DMS79 (cell line): ENCODE results near the gene INSL4.

ENCODE experiments used
- DNase-seq: peaks from one replicate; lab custom pipeline; 2025; lab: John Stamatoyannopoulos, UW

The INSL4 gene

DNA sequence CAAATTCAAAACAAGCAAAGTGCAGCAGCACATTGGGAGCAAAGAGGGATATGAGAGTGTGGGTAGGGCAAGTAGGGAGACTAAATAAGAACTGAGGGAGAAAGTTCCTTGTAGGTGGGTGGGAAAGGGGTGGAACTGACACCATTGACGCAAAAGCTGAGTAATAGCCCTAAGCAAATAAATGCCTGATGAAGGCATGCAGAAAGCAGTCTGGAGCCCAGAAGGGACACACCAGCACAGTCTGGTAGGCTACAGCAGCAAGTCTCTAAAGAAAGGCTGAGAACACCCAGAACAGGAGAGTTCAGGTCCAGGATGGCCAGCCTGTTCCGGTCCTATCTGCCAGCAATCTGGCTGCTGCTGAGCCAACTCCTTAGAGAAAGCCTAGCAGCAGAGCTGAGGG lies at the start of gene INSL4:
TSS of gene INSL4 (plus strand) at position 208 of the 400 bp plus-strand sequence. CDS start at position 313, 105 bp downstream.
- no peak for DNase-seq

DNA sequence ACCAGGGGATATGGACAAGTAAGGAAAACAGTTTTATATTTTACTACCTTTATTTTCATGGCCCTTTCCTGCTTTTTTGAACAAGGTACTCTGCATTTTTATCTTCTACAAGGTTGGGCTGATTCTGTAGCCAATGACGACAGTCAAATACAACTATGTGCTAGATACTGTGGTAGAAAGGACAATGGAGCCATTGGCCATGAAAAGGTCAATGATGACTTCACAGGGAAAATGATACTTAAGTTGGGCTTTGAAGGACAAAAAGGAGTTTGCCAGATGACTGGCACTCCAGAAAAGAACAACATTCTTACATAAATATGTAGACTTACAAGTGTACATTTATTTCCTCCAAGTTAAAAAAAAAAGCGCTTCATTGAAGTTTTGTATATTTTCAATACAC lies 46.4 kb upstream of the INSL4 start:
- DNase-seq = no peak

DNA sequence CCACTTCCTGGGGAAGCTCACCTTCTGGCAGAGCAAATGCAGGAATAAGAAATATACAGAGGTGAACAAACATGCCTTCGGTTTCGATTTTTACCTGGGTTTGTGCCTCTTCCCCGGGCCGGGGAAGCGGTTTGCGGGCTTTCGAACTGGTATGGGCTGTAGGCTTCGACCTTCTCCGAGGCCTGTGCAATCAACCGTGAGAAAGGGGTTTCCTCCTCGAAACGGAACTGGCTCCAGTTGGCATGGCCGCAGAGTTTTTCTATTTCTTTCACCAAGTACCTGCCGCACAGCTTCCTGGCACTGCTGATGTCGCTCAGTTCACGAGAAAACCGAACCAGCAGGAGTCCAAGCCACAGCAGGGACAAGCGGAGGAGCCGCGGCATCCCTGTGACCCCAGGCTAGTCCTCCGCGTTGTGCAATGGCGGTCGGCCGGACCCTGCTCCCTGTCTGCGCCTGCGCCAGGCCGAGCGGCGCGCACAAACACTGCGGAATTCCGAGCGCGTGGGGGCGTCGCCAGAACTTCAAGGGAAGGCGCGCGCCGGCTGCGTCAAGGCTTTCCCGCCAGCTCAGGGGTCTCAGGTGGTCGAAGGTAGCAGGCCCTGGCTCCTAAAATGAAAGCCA lies 45.9 kb upstream of the INSL4 start, which contains the start of gene INSL6:
TSS of gene INSL6 (minus strand) at position 420 of the 621 bp plus-strand sequence. CDS start at position 383, 37 bp downstream.
- no peak for DNase-seq

DNA sequence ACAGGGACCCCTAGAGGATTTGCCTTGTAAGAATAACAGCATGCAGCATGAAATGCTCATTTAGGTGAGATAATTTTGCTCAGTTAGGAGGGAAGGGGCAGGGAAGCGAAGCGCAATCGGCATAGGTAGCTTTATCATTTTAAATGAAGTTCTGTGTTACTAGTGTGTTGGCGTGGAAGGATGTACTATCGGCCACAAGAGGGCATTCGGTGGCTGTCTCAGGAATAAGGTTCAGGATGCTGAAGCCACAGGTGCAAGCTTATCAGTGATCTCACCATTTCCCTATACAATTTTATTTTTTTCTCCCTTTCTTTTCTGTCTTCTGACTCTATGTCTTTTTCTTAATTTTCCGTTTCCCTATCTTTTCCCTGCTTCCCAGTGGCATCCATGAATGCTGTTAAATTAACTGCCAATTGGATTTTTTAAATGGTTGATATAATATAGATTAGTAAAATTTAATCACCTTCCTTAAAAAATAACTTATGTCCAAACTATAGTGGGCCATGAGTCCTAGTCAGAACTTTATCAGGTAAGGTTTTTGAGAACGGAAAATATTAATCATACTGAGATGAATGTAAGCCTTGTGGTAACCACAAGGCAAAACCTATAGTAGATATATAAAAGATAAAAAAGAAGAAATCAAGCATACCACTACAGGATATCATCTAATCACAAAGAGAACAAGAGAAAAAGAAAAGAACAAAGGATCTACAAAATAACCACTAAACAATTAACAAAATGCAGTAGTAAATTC lies 44.6 kb upstream of the INSL4 start:
- DNase-seq = no peak

DNA sequence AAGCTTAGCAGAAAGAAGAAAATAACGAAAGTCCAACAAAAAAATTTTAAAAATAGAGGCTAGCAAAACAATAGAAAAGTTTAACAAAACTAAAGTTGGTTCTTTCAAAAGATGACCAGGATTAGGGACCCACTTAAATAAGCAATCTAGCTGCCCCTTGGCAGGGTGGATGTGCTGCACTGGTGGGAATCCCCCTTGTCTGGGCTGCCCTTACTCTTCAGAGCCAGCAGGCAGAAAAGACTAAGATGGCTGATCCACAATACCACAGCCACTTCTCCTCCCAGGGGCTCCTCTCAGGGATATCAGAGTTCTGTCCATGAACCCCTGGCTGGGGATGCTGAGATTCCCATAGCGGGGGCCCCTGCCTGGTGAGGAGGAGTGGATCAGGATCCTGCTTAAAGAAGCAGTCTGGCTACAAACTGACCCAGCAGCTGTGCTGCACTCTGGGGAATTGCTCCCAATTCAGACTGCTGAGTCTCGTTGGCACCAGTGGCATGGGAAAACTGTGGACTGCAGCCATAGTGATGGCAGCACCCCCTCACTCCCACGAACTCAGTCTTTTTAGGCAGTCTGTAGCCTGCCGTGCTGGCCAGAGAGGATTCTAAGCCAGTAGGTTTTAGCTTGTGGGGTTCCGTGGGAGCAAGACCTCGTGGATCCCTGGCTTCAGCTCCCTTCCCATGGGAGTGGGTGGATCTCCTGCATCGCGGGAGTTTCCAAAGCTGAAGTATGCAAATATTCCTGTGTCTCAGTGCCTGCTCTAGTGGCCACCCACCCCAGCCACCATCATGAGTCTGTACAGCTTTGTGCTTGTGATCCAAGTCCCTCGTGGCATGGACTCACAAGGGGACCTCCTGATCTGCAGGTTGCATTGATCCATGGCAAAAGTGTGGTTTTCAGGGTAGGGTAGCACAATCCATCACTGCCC lies 42.9 kb upstream of the INSL4 start:
- DNase-seq = no peak

DNA sequence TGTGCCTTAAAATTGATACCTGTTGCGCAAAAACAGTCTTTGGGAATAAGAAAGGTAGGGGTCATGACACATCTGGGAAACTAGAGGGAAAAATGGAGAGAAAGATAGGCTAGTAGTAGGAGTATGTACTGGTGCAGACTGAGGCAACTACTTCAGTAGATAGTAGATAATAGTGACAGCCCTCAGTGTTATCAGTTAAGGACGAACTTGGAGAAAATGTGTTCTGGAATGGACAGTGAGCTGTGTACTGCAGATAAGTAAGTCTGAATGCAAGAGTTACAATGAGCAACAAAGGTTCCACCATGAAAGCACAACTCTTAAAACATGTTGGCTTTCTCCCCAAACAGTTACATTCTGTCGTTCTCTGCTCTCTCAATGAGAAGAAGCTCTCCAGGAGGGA lies 39.2 kb upstream of the INSL4 start:
- no peak for DNase-seq

DNA sequence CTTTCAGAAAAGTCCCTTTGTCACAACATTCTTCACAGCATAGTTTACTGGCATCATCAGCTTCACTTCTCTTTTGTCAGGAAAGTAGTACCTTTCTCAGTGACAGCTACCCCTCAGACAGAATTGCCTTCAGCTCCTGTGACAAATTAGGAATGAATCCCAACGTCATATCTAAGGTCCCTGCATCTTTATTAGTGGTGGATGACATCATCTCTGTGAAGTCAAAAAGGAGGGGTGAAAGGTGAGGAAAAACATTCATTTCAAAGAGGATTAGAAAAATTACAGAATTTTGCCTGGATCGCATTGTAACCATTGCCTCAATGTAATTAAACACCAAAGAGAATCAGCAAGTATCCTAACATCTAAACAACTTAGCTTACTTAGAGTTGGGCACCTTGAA lies 37.9 kb upstream of the INSL4 start:
- DNase-seq = no peak

DNA sequence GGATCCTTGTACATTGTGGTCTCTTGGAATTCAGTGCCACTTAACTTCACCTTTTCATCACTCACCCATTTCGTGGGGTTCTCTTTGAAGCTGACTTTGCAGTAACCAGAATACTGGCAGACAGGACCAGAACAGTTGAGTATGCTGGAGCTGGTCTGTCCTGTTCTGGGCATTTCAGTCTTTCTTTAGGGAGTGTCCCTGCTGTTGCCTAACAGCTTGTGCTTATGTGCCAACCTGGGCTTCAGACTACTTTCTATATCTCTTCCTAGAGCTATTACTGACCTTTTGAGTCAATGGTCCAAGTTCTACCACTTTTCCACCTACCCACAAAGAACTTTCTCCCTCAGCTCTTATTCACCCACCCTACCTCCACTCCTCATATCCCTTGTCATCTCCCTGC lies 35.8 kb upstream of the INSL4 start:
- no peak for DNase-seq

DNA sequence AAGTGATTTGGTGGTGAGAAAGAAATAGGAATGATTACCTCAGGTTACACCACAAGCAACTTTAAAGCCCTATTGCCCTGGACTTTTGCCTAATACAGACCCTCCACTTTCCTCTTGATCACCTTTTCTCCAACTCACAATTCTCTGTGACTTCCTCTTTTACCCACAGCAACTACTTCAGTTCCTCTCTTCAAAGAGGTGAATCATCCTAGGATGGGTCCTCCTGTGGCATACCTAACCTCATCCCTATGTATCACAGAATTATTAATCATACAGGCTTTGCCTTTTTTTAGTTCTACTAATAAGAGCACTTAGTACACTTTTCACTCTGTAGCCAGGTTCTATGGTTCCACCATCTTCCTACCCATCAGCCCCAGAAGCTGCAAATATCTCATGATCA lies 26.1 kb upstream of the INSL4 start:
- DNase-seq = no peak

DNA sequence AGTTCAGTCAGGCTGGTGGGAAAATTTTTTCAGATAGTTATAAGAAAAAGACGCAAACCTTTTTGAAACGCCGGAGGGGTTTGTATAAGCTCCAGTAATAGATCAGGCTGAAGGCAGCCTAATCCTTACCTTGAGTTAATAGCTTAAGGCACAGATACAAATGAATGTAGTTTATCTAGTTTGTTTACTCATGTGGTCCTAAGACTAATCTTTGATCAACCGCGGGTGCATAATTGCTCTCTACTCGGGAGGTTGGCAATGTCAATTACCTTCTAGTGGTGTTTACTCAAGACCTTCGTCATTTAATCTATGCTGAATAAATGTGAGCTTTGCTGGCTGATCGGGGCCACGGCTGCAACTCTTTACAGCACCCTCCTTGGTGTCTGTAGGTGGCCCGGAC lies 665 bp upstream of the INSL4 start:
- DNase-seq = no peak

DNA sequence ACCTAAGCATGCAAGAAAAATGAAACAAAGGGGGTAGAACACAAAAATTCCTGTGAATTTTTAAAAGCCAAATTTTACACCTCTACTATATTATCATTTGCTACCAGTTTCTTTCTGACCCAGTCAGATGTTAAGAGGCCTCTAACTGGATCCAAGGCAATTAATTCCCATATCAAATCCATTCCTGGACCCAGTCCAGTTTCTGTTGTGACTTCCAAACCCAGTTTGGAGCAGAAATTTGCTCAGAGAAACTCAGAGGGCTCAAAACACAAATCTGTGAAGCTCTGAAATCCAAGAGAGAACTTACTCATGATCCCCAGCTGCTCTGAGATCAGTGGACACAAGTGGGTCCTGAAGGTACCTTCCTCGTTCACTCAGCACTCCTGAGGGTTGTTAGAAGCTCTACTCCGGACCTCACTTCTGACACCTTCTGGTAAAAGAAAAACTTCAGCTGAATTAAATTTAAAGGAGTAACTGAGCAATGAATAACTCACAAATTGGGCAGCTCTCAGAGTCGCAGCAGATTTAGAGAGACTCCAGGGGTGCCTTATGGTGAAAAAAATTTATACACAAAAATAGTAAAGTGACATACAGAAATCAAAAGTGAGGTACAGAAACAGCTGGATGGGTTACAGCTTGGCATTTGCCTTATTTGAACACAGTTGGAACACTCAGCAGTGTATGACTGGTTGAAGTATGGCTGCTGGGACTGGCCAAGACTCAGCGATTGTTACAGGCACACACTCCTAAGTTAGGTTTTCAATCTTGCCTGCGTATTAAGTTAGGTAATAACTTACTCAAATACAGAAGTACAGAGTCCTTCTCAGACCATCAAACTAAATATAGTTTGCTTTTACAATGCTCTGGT lies 32.4 kb downstream of the INSL4 start:
- no peak for DNase-seq

DNA sequence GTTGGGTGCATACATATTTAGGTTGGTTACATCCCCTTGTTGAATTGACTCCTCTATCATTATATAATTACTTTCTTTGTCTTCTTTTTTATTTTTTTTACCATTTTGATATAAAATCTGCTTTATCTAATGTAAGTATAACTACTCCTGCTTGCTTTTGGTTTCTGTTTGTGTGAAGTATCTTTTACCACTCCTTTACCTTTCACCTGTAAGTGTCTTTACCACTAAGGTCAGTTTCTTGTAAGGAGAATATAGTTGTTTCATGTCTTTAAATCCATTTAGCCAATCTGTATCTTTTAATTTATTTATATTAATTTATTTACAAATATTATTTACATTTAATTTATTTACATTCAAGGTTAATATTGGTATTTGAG lies 33.0 kb downstream of the INSL4 start:
- DNase-seq = no peak

DNA sequence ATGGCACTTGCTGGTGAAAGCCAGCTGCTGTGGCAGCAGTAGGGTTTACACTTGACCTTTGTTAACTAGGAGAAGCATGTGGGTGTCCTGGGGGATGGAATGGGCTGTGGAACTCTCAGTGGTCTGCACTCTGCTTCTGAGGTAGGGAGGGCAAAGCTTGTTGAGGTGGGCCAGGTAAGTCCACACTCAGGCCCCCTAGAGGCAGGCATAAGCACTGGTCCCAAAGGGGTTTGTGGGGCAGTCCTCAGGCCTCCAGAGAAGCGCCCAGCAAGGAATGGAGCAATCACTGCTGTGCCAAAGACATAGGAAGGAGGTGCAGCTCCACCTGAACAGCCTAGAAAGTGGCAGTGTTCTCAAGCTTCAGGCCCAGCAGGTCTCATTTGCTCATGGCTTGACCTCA lies 34.7 kb downstream of the INSL4 start:
- no peak for DNase-seq

DNA sequence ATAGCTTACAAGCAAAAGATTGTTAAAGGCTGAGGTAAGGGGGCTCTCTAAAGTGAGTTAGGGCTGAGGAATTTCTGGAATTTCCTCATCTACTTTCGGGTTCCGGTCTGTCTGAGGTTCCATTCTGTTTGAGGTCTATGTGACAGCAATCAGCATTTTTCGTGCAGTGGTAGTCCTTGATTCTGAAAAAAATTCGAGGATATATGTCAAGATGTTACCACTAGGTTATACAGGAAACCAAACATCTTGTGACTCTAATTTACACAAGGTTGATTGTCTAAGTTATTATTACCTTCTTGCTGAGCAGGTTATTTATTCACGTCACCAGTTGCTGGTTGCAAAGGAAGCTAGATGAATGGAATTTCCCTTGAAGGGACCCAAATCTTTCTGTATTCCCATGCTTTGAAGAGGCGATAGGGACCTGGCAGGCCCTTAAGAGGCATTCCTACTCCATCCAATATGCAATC lies 38.1 kb downstream of the INSL4 start:
- no peak for DNase-seq

DNA sequence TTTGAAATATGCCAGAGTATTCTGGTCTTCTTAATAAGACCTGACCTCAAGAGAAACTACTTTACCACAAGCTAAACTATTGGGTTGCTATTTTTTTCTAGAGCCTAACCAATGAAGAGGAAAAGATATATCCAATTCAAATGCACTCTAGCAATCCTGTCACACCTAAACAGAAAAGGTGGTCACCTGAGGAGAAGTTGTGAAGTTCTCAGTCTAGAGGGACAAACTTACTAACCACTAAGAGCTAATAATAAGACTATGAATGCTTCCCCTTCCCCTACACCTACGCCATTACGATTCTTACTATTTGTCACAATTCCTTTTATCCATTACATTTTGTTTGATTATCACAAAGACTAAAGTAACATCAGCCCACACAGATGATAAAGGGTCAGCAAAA lies 43.6 kb downstream of the INSL4 start:
- no peak for DNase-seq

DNA sequence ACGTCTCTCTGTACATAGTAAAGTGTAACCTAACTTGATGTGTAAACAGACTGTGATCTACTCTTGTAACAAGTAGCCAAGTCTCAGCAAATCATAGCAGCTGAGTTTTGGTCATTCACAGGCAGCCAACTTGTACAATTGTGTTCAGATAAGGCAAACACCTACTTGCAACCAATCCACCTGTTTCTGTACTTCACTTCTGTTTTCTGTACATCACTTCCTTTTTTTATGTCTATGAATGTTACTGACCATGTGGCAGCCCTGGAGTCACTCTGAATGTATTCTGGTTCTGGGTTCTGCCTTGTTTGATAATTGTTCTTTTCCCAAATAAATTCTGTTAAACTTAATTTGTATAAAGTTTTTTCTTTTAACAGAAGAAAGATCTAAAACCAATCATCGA lies 47.3 kb downstream of the INSL4 start:
- no peak for DNase-seq
